CD4-positive, alpha-beta T cell treated with Interferon gamma for 1 hour (primary cell): ENCODE results near the gene PLEKHG5.

Experiments used
- DNase-seq: peaks from one replicate; pipeline ENCODE4 v3.0.0-alpha.2; 2020

Gene PLEKHG5, protein sequence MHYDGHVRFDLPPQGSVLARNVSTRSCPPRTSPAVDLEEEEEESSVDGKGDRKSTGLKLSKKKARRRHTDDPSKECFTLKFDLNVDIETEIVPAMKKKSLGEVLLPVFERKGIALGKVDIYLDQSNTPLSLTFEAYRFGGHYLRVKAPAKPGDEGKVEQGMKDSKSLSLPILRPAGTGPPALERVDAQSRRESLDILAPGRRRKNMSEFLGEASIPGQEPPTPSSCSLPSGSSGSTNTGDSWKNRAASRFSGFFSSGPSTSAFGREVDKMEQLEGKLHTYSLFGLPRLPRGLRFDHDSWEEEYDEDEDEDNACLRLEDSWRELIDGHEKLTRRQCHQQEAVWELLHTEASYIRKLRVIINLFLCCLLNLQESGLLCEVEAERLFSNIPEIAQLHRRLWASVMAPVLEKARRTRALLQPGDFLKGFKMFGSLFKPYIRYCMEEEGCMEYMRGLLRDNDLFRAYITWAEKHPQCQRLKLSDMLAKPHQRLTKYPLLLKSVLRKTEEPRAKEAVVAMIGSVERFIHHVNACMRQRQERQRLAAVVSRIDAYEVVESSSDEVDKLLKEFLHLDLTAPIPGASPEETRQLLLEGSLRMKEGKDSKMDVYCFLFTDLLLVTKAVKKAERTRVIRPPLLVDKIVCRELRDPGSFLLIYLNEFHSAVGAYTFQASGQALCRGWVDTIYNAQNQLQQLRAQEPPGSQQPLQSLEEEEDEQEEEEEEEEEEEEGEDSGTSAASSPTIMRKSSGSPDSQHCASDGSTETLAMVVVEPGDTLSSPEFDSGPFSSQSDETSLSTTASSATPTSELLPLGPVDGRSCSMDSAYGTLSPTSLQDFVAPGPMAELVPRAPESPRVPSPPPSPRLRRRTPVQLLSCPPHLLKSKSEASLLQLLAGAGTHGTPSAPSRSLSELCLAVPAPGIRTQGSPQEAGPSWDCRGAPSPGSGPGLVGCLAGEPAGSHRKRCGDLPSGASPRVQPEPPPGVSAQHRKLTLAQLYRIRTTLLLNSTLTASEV

DNA sequence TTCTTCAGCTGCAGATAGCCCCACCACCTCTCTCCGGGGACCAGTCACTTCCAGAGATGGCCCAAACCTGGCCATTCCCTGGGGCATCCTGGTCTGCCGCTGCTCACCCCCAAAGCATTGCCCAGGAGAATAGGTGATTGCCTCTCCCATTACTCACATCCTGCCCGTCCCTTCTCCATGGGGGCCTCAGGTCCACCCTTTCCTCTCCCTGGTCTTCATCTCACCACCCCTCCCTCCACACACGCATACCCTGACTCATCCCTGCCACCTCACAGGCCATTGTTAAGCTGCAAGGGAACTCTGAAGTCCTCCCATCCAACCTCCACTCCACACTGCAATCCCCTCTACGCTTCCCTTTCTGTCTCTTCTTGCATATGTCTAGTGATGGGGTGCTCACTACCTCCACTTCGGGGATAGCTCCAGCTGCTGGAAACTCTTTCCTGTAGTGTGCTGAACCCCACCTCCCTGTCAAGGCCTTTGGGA, at the start of gene PLEKHG5:
TSS of gene PLEKHG5 (minus strand) at position 188 of the 483 bp plus-strand sequence. CDS start 14,096 bp downstream, outside the sequence.
- DNase-seq: no peak

DNA sequence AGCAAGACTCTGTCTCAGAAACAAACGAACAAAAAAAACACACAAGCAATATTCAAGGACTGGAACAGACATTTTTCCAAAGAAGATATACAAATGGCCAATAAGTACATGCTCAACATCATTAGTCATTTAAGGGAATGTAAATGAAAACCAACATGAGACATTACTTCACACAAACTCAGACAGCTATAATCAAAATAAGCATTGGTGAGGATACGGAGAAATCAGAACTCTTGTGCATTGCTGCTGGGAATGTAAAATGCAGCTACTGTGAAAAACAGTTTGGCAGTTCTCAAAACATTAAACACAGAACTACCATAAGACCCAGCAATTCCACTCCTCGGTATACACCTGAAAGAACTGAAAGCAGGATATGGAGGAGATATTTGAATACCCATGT, 47.5 kb upstream of the PLEKHG5 start:
- no peak for DNase-seq

DNA sequence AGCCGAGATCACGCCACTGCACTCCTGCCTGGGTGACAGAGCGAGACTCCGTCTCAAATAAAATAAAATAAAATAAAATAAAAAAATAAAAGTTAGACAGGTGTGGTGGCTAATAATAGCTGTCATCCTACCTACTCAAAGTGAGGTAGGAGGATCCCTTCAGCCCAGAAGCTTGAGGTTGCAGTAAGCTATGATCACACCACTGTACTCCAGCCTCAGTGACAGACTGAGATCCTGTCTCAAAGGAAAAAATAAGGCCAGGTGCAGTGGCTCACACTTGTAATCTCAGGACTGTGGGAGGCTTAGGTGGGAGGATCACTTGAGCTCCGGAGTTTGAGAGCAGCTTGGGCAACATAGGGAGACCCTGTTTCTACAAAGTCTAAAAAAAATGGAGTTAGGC, 44.8 kb upstream of the PLEKHG5 start:
- no peak for DNase-seq

DNA sequence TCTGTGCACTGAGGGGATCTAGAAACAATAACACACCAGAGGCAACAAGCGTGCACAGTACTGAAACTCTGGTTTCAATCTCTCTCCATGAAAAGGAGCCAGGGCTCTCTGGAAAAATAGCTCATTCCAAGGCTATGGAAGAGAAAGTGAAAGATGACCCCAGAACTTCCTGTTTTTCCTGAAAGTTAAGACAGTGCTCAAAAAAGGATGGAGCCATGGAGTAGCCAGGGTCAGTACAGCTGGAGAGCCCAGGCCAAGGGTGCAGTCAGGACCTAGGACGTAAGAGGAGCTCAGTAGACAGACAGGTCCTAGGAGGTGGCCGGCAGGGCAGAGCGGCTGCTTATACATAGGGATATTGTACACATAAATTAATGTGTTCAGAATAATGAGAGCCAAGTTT, 43.7 kb upstream of the PLEKHG5 start:
- DNase-seq: no peak

DNA sequence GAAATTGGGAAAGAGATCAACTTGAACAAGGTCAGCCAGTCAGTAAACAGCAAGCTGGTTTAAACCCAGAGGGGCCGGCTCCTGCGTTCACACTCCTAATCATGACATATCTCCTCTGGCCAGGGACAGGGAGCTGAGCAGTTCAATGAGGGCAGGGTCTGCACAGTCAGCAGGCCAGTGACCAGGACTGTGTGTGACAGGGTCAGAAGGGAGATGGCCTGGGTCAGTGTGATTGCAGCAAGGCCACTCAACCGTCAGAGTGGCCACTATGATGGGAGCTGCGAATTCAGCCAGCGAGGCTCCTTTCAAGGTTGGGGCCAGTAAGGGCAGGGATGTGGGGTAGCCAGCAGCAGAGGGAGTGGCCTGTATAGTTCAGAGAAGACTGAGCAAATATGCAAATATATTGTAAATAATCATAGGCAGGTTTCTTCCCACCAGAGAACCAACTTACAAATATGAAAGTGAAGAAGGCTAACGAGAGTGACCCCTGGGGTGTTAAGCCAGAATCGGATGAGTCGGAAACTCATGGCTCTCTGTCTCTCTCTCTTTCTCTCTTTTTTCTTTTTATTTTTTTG, 42.9 kb upstream of the PLEKHG5 start:
- DNase-seq: no peak

DNA sequence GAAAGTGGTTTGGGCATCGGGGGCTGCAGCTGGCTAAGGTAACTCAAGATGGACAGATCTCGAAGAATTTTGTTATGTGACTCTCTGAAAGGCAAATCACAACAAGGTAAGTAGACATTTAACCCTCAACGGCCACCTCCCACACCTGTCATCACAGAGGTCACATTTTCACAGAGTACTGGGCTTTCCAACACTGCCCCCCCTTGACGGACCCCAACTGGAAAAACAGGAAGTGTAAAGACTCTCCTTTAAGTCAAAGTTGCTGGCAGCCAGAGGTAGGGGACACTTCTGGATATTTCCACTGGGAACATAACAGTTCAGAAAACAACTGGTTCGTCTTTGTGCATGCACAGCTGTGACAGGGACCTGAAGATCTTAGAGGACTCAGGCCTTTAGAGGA, 40.5 kb upstream of the PLEKHG5 start:
- DNase-seq: no peak

DNA sequence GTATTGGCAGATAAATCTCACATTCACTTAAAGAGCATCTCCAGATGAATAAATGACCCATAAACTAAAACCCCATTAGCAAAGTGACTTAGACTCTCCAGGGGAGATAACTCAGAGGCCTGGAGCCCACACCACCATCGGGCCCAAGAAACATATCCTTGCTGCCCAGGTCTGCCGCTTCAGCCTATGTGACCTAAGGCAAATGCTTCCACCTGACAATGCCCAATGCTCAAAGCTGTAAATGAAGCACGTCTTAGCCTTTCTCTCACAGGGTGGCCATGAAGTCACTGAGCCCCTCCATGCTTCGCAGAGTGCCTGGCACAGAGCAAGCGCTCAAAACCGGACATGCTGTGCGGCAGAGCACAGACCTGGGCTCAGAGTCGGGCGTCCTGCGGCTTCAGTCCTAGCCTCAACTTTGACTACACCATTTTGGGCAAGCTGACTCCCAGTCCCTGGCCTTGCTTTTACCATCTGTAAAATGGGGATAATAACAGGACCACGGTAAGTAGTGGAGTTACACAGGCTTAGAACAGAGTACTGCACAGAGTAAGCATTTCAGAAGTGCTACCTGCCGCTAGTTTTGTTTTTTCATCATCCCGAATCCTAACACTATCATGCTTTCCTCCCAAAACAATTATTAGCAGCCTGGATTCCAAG, 39.2 kb upstream of the PLEKHG5 start:
- no peak for DNase-seq

DNA sequence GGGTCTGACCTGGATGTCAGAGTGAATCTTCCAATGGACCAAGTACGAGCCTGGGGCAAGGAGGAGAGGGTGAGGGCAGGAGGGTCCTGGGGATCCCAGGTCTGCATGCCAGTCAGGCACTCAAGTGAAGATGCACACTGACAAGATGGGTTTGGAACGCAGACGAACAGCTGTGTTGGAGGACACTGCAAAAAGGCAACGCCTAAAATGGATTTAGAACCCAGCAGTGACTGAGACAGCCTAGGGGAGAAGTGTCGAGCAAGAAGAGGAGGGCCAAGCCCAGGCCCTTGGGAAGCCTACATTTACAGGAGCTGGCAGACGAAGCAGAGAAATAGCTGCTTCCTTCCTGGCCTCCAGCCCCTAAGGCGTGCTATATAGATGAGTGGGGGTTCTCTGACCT, 37.0 kb upstream of the PLEKHG5 start:
- no peak for DNase-seq

DNA sequence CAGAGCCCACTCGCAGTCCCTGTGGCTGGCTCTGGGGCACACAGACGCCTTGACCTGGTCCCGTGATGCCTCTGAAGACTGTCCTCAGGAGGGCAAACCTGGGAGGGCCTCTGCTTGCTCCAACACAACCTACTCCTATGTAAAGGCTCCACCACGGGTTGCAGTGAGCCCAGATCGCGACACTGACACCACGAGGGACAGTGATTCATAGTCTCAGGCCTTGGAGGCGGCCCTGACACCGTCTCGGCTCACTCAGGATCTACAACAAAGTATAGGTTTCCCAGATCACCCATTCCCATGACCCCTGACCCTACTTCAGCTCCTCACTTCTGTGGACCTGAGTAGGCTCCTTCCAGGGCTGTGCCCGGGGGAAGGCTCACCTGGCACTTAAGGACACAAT, 34.8 kb upstream of the PLEKHG5 start:
- no peak for DNase-seq

DNA sequence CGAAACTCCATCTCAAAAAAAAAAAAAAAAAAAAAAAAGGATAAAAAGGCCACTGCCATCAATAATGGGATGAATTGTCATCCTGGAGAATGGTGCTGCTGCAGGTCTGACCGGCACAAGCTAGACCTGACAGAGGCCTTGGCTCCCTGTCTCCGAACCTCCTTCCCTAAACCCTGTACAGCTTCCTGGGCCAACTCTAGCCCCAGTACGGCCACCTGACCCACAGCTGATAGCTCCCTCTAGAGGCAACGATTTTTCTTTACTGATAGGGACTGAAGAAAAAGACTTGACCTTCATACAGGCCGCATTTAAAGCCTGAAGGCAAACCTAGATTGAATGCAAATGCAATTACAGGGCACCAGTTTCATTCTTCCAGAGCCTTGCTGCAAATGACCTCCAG, 32.1 kb upstream of the PLEKHG5 start:
- no peak for DNase-seq

DNA sequence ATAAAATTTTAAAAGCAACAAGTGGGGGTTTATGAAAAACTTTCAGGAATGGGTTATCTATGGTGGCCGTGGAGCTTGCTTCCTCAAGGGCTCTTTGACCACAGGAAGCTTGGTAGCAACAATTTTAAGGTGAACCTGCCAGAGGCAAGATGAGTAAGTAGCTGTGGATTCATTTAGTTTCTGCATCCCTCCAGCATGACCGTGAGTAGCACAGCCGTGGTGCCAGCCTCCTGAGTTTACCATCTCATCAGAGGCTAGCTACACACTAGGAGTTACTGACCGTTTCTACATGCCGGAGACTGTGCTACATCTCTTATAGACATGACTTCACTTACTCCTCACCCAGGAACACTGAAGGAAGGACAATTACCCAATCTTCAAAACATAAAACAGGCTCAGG, 30.1 kb upstream of the PLEKHG5 start:
- no peak for DNase-seq

DNA sequence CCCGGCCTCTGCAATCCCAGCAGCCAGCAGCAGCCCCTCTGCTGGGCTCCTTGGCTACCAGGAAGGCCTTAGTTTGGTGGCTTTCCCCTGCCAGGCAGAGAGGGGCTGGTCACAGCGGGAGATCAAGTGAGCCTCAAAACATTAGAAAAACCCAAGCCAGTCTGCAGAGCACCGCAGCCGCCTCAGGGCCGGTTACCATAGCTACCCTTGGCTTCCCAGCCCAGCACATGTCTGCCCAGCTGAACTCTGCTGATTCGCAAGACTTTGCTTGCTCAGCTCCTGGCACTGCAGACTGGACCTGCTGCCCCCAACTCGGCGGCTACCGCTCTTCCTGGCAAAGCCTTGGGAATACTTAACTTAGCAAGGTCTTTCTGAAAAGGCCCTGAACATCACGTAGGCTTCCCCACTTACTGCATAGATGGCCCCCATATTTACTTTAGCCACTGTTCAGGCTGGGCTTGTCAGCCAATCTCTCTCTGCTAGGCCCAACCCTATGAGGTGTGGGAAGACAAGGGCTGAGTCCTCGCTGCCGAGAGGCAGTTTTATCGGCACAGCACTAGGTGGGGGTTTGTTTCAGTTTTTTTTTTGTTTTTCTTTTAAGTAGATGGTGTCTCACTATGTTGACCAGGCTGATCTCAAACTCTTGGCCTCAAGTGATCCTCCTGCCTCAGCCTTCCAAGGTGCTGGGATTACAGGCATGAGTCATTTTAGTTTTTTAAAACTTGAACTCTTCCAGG, 28.6 kb upstream of the PLEKHG5 start:
- DNase-seq: no peak

DNA sequence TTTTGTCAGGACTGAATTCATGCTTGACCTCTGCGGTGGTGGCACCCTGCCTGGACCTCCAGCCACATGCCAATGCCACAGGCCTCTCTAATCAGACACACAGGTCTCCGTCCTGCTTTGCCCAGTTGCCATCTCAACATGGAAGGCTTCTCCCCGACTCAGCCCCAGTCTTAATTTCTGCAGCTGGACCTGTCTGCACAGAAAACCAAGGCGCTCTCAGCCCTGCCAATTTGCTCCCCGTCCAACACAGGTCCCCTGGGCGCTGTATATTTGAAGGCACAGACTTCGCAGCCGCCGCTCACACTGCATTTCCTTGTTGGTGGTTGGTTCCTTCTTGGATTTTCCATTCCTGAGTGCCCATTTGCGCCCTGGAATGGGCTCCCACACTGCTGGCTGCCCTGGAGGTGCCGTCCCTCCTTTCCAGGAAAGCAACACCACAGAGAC, 28.0 kb upstream of the PLEKHG5 start:
- DNase-seq: no peak

DNA sequence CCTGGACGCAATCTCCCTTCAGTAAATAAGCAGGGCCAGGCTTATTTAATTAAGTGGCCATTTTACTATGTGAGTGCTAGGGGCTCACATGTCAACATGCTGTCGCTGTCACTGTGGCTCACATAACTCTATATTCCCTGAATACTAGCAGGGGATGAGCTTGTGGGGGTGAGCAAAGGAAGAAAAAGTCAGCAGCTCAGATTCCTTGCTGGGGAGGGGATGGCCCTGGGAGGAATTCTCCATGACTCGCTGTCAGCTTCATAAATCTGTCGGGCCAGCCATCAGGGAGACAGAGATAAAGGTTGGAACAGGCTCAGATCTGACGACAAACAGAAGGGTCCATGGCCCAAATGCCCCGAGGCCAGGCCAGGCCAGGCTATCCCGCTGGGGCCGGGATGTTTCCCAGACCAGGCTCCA, 26.0 kb upstream of the PLEKHG5 start:
- DNase-seq: no peak

DNA sequence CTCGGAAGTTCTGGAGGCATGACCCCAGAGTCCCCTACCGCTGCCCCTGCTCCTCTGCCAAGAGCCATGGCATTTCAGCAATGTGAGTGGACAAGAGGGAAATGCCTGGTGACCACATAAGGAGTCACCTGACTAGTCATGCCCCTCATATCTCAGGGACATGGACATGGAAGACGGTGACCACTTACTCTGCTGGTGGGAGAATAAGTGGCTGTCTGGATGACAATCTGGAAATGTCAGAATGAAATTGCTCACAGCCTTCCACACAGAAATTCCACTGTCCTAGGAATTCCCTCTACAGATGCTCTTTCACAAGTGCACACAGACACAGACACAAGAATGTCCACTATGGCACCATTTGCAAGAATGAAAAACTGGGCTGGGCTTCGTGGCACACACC, 24.3 kb upstream of the PLEKHG5 start:
- DNase-seq: no peak

DNA sequence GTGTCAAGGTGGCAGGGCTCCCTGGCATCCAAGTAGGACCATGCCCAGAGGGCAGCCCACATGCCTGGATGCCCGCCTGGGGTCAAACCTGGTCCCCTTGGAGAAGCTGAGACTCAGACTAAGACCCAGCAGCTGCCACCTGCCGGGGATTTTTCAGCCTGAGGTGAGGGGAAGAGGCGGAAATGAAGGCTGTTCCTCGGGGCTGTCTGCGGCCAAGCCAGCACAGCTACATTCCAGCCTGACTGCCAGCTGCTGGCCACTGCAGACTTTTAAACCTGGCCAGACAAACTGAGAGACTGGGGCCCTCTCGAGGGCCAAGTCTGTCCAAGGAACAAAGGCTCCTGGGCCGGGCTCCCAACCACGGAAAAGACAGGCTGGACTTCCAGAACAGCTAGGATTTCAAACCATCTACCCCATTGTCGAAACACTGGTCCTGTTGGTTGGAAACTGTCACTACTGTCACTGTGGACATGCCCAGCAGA, 21.9 kb upstream of the PLEKHG5 start:
- DNase-seq: no peak

DNA sequence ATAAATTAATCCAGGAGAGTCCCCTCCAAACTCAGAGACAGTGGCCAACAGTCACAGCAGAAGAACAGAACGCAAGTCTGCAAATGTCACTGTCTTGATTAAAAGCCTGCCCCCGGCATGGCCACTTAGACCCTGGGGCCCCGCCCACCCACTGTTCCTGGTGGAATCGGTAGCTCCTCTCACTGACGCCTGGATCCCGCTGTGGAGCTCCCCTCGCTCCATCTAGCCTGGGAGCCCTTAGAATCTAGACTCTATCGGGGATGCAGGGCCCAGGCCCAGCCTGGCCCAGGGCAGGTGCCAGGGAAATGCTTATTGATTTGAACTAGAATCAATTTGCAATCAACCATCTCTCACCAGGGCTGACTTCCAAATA, 21.4 kb upstream of the PLEKHG5 start:
- DNase-seq: no peak

DNA sequence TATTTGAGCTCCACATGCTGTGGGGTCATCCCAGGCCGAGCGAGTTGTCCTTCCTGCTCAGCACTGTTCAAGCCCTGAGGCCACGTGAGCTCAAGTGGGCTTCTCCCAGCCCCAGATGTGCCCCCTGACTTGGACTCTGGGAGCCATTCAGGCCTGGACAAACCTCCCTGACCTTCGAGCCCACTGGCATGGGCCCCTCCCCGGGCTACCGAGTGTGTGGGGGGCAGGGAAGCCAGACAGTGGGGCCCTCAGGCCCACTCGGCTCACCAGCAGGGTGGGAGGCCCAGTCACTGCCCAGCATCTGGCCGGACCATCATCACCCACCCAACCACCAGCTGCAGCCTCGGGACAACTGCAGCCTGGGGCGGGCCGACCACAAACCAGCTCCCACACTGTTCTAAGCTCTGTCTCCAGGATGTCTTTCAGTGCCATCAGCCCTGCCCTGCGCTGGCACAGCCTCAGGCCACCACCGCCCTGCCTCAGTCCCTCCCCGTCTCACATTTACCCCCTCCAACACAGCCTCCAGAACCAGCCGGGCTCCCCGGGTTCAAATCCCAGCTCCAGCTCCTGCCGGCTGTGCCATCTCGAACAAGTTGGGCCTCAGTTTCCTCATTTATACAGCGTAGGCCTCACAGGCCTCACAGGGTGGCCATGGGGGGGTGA, 20.9 kb upstream of the PLEKHG5 start:
- DNase-seq: no peak

DNA sequence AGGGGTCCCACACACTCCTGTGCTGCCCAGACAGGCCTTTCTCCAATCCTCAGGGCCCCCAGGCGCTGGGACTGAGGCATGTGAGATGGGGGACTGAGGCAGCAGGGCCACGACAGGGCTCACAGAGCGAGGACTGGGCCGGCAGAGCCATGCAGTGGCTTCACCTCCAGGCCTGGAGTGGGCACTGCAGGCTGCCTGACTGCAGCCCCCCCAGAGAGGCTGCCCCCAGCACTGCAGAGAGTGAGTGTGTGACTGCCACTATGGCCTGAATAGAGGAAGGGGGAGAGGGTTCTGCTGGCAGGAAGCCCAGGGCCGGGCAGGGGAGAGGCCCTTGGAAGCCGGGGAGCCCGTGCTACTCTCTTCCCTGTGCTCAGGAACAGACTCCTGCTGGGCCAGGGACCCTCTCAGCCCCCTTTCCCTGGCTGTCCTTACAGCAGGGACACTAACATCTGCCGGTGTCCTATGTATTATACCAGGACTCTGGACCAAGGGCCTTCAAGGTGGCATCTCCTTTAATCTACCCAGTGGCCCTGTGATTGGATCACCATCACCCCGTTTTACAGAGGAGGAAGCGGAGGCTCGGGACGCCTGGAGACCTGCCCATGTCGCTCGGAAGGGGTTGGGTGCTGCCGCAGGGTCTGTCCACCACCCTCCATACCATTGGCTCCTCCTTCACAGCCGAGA, 20.2 kb upstream of the PLEKHG5 start:
- no peak for DNase-seq

DNA sequence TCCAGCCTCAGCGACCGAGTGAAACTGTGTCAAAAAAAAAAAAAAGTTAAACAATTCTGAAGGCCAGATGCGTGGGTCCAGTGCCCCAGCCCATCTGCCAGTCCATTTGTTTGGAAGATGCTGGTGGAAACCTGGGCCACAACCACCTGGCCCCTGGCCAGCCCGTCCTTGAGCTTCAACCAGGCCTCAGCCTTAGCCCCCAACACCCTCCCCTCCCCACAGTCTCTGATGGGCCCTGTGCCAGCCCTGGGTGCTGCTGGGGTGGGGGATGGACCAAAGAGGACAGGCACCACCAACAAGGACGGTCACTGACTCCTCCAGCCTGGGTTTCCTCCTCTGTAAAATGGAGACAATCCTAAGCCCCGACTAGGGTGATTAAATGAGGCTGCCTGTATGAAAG, 19.6 kb upstream of the PLEKHG5 start:
- no peak for DNase-seq

DNA sequence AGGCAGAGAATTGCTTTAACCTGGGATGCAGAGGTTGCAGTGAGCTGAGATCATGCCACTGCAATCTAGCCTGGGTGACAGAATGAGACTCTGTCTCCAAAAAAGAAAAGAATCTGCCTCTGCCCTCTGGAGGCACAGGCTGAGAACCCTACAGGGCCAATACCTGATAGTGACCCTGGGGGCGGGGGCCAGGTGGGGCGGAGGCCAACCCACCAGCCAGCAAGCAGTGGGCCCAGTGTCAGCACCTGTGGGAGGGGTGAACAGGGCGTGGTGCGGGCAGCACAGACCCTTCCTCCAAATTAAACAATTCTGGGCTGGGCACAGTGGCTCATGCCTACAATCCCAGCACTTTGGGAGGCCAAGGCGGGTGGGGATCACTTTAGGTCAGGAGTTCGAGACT, 19.0 kb upstream of the PLEKHG5 start:
- no peak for DNase-seq
